ENCODE measurements around the gene FAM89B. TPM values are rescaled to one million over a fixed set of nuclear protein-coding genes. Genes with fewer than 3 reads are reported as not detected.
A peak's percentile ranks its signal among the peaks of the same experiment; 100 is the strongest.

Gene FAM89B
- total RNA-seq, 2 experiments from 2014 or later: 45.6 to 48.0 TPM

- ChIA-PET POLR2A (interaction anchor here (3.2 to 5.2 kb wide), 2 partner anchors 9 to 37 kb away, joined by 18 to 96 read pairs; partner anchors contain the start of gene PCNX3), CTCF (interaction anchor here (5.3 kb wide), 1 partner anchor 9 kb away, joined by 60 read pairs; no protein-coding TSS in a partner anchor)
- Mint-ChIP-seq H3K4me1 (peaks cover 49% of the 10 kb centered on the region), H3K36me3 (ENCODE audit: low read depth) (peaks cover 53% of the 10 kb centered on the region), H3K9me3 (no peaks in the 10 kb centered on the region), H3K4me3 (peak overlapping the region; percentile 88), H3K27me3 (no peaks in the 10 kb centered on the region), H3K27ac (peak overlapping the region; percentile 77)
- DNase-seq: no peak
Observed at GRCh38 chr11:65578667-65579066, 6.3 kb downstream of the FAM89B start.

GRCh38 chr11:65579291-65579690 is 7.0 kb downstream of the FAM89B start:
- POLR2A ChIA-PET: interaction anchor here (3.2 to 5.2 kb wide), 2 partner anchors 9 to 36 kb away, joined by 18 to 96 read pairs; partner anchors contain the start of gene PCNX3

GRCh38 chr11:65580031-65580692 is 7.8 kb downstream of the FAM89B start:
- POLR2A ChIA-PET: interaction anchor here (2.7 kb wide), 1 partner anchor 15 kb away, joined by 8 read pairs; the partner anchor contains the start of gene KCNK7
- Mint-ChIP-seq H3K4me1 (peaks cover 48% of the 10 kb centered on the region), H3K27me3 (no peaks in the 10 kb centered on the region)

More at GRCh38 chr11:65579291-65579690, 7.0 kb downstream of the FAM89B start:
- CTCF ChIA-PET: interaction anchor here (5.3 kb wide), 1 partner anchor 8 kb away, joined by 60 read pairs; no protein-coding TSS in a partner anchor
- Mint-ChIP-seq H3K36me3 (ENCODE audit: low read depth) (peaks cover 56% of the 10 kb centered on the region), H3K9me3 (no peaks in the 10 kb centered on the region), H3K4me3 (no peak overlapping the region), H3K27ac (peak overlapping the region; percentile 40), H3K27me3 (no peaks in the 10 kb centered on the region), H3K4me1 (peaks cover 50% of the 10 kb centered on the region)
- DNase-seq: no peak

GRCh38 chr11:65580756-65581155 is 8.4 kb downstream of the FAM89B start:
- Mint-ChIP-seq H3K36me3 (ENCODE audit: low read depth) (peaks cover 54% of the 10 kb centered on the region), H3K9me3 (no peaks in the 10 kb centered on the region), H3K4me1 (peaks cover 45% of the 10 kb centered on the region), H3K27ac (peak overlapping the region; percentile 52), H3K27me3 (no peaks in the 10 kb centered on the region), H3K4me3 (no peak overlapping the region)
- CTCF ChIA-PET: interaction anchor here (1.2 kb wide), 1 partner anchor 40 kb away, joined by 6 read pairs; no protein-coding TSS in a partner anchor
- DNase-seq: no peak
- POLR2A ChIA-PET: interaction anchor here (1.0 to 2.7 kb wide), 2 partner anchors 13 to 15 kb away, joined by 3 to 8 read pairs; partner anchors contain the start of gene KCNK7

More at GRCh38 chr11:65580031-65580692, 7.8 kb downstream of the FAM89B start:
- Mint-ChIP-seq H3K9me3 (no peaks in the 10 kb centered on the region), H3K4me3 (no peak overlapping the region), H3K27ac (no peak overlapping the region), H3K36me3 (ENCODE audit: low read depth) (peaks cover 52% of the 10 kb centered on the region)
- no peak for DNase-seq
- CTCF ChIA-PET: no interaction called here

- H3K4me3 Mint-ChIP-seq: no peak overlapping the region
- ChIA-PET POLR2A (interaction anchor here (0.7 to 2.7 kb wide), 3 partner anchors 9 to 13 kb away, joined by 3 to 8 read pairs (median 3); partner anchors contain the start of genes FAM89B, KCNK7 and ZNRD2), CTCF (interaction anchor here (1.2 kb wide), 1 partner anchor 41 kb away, joined by 6 read pairs; no protein-coding TSS in a partner anchor)
- no peak for DNase-seq
- H3K27ac Mint-ChIP-seq: no peak overlapping the region
- H3K9me3 Mint-ChIP-seq: no peaks in the 10 kb centered on the region
- peaks cover 65% of the 10 kb centered on the region for H3K36me3 Mint-ChIP-seq (ENCODE audit: low read depth)
- H3K4me1 Mint-ChIP-seq: peaks cover 55% of the 10 kb centered on the region
- H3K27me3 Mint-ChIP-seq: no peaks in the 10 kb centered on the region
Observed at GRCh38 chr11:65581928-65582327, 9.6 kb downstream of the FAM89B start.

- POLR2A ChIA-PET: interaction anchor here (1.3 to 1.4 kb wide), 3 partner anchors 8 to 18 kb away, joined by 3 to 8 read pairs (median 3); partner anchors contain the start of gene EHBP1L1
- CTCF ChIA-PET: interaction anchor here (1.2 kb wide), 2 partner anchors 11 to 42 kb away, joined by 5 read pairs; no protein-coding TSS in a partner anchor
- peaks cover 65% of the 10 kb centered on the region for H3K36me3 Mint-ChIP-seq (ENCODE audit: low read depth)
- no peaks in the 10 kb centered on the region for H3K27me3 Mint-ChIP-seq
- no peak overlapping the region for H3K4me3 Mint-ChIP-seq
- peaks cover 61% of the 10 kb centered on the region for H3K4me1 Mint-ChIP-seq
- no peaks in the 10 kb centered on the region for H3K9me3 Mint-ChIP-seq
- no peak for DNase-seq
- peak overlapping the region; percentile 50 for H3K27ac Mint-ChIP-seq
Observed at GRCh38 chr11:65583589-65583988, 11.3 kb downstream of the FAM89B start.

GRCh38 chr11:65584106-65584505 is 11.8 kb downstream of the FAM89B start:
- DNase-seq: no peak
- Mint-ChIP-seq H3K4me1 (peaks cover 63% of the 10 kb centered on the region), H3K36me3 (ENCODE audit: low read depth) (peaks cover 67% of the 10 kb centered on the region), H3K9me3 (no peaks in the 10 kb centered on the region), H3K4me3 (no peak overlapping the region), H3K27ac (peak overlapping the region; percentile 50), H3K27me3 (no peaks in the 10 kb centered on the region)
- ChIA-PET POLR2A (interaction anchor here (1.3 to 1.4 kb wide), 3 partner anchors 8 to 18 kb away, joined by 3 to 8 read pairs (median 3); partner anchors contain the start of gene EHBP1L1), CTCF (interaction anchor here (1.2 kb wide), 2 partner anchors 10 to 43 kb away, joined by 5 read pairs; no protein-coding TSS in a partner anchor)

- CTCF ChIA-PET: interaction anchor here (1.2 to 5.6 kb wide), 2 partner anchors 8 to 10 kb away, joined by 5 to 60 read pairs; partner anchors contain the start of gene EHBP1L1
- Mint-ChIP-seq H3K36me3 (ENCODE audit: low read depth) (peaks cover 61% of the 10 kb centered on the region), H3K4me3 (no peak overlapping the region), H3K27ac (no peak overlapping the region), H3K27me3 (no peaks in the 10 kb centered on the region), H3K9me3 (no peaks in the 10 kb centered on the region), H3K4me1 (peaks cover 62% of the 10 kb centered on the region)
- DNase-seq: no peak
- POLR2A ChIA-PET: interaction anchor here (1.3 to 8.9 kb wide), 3 partner anchors 9 to 19 kb away, joined by 3 to 65 read pairs (median 8); partner anchors contain the start of genes EHBP1L1, FAM89B and ZNRD2
Observed at GRCh38 chr11:65584723-65585171, 12.4 kb downstream of the FAM89B start.

- CTCF ChIA-PET: interaction anchor here (5.6 kb wide), 1 partner anchor 8 kb away, joined by 60 read pairs; the partner anchor contains the start of gene EHBP1L1
- H3K9me3 Mint-ChIP-seq: no peaks in the 10 kb centered on the region
- H3K4me3 Mint-ChIP-seq: no peak overlapping the region
- peak overlapping the region; percentile 95 for H3K27ac Mint-ChIP-seq
- no peak for DNase-seq
- H3K4me1 Mint-ChIP-seq: peaks cover 56% of the 10 kb centered on the region
- peaks cover 60% of the 10 kb centered on the region for H3K36me3 Mint-ChIP-seq (ENCODE audit: low read depth)
- no peaks in the 10 kb centered on the region for H3K27me3 Mint-ChIP-seq
- POLR2A ChIA-PET: interaction anchor here (1.4 to 8.9 kb wide), 3 partner anchors 9 to 52 kb away, joined by 3 to 96 read pairs (median 65); partner anchors contain the start of genes EHBP1L1, FAM89B, SIPA1 and ZNRD2
Observed at GRCh38 chr11:65585396-65586246, 13.3 kb downstream of the FAM89B start.

- no peak overlapping the region for H3K4me3 Mint-ChIP-seq
- no peak for DNase-seq
- peak overlapping the region; percentile 95 for H3K27ac Mint-ChIP-seq
- H3K4me1 Mint-ChIP-seq: peaks cover 56% of the 10 kb centered on the region
- H3K36me3 Mint-ChIP-seq (ENCODE audit: low read depth): peaks cover 57% of the 10 kb centered on the region
- POLR2A ChIA-PET: interaction anchor here (0.9 to 8.9 kb wide), 5 partner anchors 9 to 51 kb away, joined by 3 to 96 read pairs (median 3); partner anchors contain the start of genes EHBP1L1, FAM89B, SIPA1 and ZNRD2
- CTCF ChIA-PET: interaction anchor here (2.1 to 5.6 kb wide), 2 partner anchors 9 to 10 kb away, joined by 7 to 60 read pairs; partner anchors contain the start of genes EHBP1L1 and KCNK7
- H3K9me3 Mint-ChIP-seq: no peaks in the 10 kb centered on the region
- no peaks in the 10 kb centered on the region for H3K27me3 Mint-ChIP-seq
Observed at GRCh38 chr11:65586247-65586630, 13.9 kb downstream of the FAM89B start.

GRCh38 chr11:65586676-65587075 is 14.3 kb downstream of the FAM89B start:
- no peaks in the 10 kb centered on the region for H3K27me3 Mint-ChIP-seq
- POLR2A ChIA-PET: interaction anchor here (0.9 to 8.9 kb wide), 7 partner anchors 10 to 162 kb away, joined by 3 to 96 read pairs (median 3); partner anchors contain the start of genes EHBP1L1, FAM89B, SIPA1 and ZNRD2
- peaks cover 56% of the 10 kb centered on the region for H3K4me1 Mint-ChIP-seq
- CTCF ChIA-PET: interaction anchor here (0.6 to 5.6 kb wide), 10 partner anchors 9 to 802 kb away, joined by 3 to 60 read pairs (median 3); partner anchors contain the start of genes EHBP1L1, FAM89B, KCNK7 and ZNRD2
- peak overlapping the region; percentile 95 for H3K27ac Mint-ChIP-seq
- DNase-seq: no peak
- no peaks in the 10 kb centered on the region for H3K9me3 Mint-ChIP-seq
- no peak overlapping the region for H3K4me3 Mint-ChIP-seq
- peaks cover 57% of the 10 kb centered on the region for H3K36me3 Mint-ChIP-seq (ENCODE audit: low read depth)
